Occipital lobe (tissue), 2 donors: ENCODE data around the gene H6PD. TPM values are rescaled to one million over a fixed set of nuclear protein-coding genes. Genes with fewer than 3 reads are reported as not detected.

ENCODE experiments used
- DNase-seq: peaks from one replicate; lab custom pipeline; 2025; lab: John Stamatoyannopoulos, UW
- total RNA-seq: library from RNA; depleted of rRNA; stranded (reverse); fragments of >200 nt; gene quantifications from one replicate; pipeline ENCODE4 v1.2.3, GENCODE V29; 2014

The H6PD gene
- total RNA-seq, 1 donor from 2014 or later, result 6.2 TPM

DNA sequence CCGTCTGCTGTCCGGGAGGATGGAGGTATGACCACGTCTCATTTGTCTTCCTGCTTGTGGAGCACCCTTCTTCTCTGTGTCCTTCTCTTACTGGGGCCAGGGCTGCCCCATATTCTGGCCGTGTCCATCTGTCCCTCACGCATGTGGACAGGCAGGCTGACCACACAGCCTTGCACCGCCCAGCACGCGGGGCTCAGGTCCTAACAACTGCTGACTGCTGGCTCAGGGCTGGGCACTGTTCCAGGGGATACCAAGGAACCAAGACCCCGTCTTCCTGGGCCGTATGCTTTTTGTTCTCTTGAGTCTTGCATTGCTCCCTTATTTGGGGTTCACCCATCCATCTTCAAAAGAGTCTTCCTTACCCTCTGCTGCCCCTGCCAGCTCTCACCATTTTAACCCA lies 40.6 kb downstream of the H6PD start:
- DNase-seq, result no peak

DNA sequence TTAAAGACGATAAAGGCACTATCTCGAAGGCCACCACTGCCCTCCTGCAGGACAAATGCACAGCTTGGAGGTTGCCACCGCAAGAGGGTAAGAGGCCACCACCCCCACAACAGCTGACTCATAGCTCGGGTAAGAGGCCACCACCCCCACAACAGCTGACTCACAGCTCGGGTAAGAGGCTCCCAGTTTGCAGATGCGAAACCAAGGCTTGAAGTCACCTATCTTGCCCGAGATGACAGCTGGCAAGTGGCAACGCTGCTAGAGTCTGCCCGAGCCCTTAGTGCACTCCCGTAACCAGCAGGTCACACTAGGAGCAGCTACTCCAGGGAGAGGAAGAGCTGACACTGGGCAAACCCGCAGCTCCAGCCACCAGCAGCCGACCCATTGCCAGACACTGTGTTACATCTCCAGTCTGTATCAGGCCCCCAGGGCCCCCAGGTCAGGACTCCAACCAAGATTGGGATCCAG lies 41.0 kb downstream of the H6PD start:
- DNase-seq, result no peak

GRCh38 chr1:9278116-9278515 lies 43.5 kb downstream of the H6PD start:
- no peak for DNase-seq

DNA sequence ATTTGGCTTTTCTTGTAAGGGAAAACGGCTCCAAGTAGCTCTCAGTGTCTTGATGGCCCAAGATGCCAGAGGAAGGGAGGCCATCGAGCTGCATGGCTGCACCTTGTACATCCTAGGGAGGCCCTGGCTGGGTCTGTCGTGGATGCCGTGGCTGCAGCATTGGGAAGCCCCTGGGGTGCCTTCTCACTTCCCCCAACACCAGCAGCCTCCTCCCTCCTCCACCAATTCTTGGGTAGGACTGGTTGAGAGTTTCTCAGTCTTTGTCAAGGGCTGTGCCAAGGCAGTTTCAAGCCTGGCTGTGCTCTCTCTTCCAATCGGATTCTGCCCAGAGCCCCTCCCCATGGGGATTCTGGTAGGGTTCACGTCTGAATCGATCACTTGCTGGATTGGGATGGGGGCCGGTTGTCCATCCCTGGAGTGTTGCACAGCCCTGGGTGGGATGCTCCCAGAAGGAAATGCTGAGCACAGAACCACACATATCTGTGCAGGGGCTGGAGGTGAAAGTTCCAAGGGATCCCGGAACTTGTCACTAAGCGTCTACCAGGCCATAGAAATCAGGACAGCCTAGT lies 44.1 kb downstream of the H6PD start:
- no peak for DNase-seq

- DNase-seq, result no peak
Measured at GRCh38 chr1:9279172-9279840, 44.7 kb downstream of the H6PD start.

- peak; percentile 46 for DNase-seq
Measured at GRCh38 chr1:9280015-9280860, 45.7 kb downstream of the H6PD start.

DNA sequence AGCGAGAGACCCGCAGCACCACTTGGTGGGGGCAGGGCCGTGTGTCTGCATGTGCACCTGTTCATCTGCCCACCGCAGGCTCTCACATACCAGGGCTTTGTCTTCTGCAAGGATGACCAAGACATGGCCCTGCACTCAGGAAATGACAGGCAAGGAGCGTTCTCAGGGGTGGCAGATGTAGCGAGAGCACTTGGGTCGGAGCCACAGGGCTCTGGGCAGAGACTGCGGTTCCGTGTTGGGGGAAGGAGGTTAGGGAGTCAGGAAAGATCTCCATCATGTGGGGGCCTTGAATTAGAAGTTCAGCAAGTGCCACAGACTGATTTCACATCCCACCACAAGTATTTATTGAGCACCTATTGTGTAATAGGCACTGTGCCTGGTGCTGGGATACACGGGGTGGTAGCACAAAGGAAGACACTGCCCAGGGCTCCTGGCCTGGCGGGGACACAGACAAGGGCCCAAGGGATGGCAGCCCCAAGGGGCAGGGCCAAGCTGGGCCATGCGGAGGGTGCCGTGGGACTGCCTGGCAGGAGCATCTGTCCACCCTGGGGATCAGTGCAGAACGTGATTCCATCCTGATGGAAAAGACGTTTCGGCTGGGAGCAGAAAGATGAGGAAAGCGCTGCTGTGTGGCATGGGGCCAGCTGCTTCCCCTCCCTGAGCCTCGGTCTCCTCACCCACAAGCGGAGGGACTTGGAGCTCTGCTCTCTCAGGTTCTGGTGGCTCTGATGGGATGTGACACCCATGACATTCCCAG lies 46.7 kb downstream of the H6PD start:
- DNase-seq, result no peak

DNA sequence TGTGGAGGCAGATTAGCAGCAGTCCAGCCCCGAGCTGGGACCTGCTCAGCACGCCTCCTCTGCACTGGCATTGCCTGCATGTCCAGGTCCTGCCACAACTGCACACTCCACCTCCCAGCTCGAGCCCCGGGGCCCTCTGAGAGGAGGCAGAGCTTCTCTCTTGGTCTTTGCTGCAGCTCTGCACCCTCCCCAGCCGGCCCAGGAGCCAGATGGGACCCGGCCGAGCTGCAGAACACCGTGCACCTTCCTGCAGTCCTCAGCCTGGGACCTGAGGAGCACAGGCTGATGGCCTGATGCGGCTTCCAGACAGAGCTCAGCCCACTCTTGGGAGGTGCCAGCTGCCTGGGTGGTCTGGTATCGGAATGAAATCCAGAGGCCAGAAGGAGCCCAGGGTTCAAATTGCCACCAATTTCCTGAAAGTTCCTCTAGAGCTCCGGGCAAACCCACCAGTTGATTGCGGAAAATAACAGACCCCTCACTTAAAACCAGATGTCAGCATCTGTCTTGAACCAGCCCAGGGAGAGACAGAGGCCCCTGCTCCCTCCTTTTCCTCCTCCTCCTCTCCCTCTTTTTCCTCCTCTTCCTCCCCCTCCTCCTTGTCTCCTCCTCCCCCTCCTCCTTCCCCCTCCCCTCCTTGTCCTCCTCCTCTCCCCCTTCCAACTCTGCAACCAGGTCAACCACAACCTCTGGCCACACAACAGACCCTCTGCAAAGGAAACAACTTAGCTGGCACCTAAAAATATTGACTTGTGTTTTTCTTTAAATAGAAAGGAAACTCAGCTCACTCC lies 47.5 kb downstream of the H6PD start:
- no peak for DNase-seq

- DNase-seq, result no peak
Measured at GRCh38 chr1:9282696-9282955, 48.1 kb downstream of the H6PD start.

DNA sequence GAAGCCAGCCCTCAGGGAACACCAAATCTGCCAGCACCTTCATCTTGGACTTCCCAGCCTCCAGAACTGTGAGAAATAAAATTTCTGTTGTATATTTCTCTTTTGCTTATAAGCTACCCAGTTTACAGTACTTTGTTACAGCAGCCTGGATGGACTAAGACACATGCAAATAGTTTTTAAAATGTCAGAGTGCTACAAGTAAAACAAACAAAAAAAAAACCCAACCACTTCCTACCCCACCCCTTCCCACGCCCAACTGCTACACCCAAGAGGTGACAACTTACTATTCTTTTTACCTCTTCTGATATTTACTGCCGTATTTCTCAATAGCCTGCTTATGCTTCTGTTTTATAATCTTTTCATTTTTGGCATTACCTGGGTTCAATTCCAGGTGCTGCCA lies 49.5 kb downstream of the H6PD start:
- DNase-seq, result no peak

- DNase-seq, result no peak
Measured at GRCh38 chr1:9286556-9286955, 52.0 kb downstream of the H6PD start.

GRCh38 chr1:9289090-9289534 lies 54.5 kb downstream of the H6PD start:
- no peak for DNase-seq

DNA sequence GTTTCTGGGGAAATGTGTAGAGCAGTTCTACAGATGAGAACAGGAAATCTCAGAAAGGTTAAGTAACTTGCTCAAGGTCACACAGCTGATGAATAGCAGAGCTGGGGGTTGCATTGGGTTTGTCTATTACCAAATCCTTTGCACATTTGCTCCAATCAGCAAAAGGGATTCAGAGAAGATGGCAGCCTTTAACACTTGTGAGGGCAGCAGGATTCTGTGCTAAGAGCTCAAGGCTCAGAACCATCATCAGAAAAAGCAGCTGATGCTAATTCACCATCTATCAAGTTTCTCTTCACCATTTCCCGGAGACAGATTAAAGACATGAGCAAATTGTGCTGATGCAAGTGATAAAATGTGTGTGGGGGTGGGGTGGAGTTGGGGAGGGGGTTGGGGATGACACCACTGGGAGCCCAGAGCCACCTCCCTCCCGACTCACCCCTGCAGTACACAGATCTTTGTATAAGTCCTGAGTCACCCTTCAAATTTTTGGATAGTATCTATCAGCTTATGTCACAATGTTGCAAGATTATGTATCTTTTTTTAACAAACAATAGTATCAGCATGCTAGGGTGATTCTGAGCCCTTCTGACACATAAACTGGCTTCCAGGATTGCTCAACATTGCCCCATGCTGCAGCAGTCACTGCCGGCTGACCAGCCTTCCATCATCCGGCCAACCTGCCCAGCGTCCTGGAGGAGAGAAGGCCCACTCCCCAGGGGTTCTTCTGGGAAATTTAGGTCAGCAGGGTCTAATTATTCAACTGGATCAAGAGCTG lies 55.3 kb downstream of the H6PD start:
- DNase-seq, result no peak

- DNase-seq, result no peak
Measured at GRCh38 chr1:9291914-9292360, 57.4 kb downstream of the H6PD start.

- DNase-seq, result peak; percentile 60
Measured at GRCh38 chr1:9292361-9293240, 58.0 kb downstream of the H6PD start, which contains the start of gene SPSB1. TSS of gene SPSB1 (plus strand) at chr1:9292894. CDS start at chr1:9355892, 62,998 bp downstream.

GRCh38 chr1:9293241-9293532 lies 58.6 kb downstream of the H6PD start:
- no peak for DNase-seq

DNA sequence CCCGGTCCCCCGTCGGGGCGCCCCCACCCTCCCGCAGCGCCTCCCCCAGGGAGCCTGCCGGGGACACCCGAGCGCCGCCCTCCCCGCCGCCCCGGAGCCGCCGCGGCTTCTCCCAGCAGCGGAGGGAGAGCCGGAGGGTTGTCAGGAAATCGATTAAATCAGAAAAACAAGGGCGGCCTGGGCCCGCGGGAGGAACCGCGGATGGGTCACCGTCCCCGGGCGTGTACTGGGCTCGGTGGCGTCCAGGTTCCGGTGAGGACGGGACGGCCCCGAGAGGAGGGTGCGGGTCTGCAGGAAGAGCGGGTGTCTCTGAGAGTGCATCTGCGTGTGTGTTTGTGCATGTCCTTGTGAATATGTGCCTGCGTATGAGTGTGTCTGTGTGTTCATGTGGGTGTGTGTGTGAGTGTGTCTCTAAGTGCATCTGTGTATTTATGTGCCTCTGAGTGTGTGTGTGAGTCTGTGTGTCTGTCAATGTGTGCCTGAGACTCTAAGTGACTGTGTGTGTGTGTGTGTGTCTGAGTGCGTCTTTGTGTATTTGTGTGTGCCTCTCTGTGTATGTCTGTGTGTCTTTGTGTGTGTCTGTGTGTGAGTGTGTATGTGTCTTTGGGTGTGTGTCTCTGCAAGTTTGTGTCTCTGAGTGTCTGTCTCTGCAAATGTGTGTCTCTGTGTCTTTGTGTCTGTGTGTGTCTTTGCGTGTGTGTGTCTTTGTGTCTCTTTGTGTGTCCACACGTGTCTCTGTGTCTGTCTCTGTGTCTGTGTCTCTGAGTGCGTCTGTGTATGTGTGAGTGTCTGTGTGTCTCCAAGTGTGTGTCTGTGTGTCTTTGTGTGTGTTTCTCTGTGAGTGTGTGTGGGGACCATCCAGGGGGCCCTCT lies 59.2 kb downstream of the H6PD start:
- no peak for DNase-seq

DNA sequence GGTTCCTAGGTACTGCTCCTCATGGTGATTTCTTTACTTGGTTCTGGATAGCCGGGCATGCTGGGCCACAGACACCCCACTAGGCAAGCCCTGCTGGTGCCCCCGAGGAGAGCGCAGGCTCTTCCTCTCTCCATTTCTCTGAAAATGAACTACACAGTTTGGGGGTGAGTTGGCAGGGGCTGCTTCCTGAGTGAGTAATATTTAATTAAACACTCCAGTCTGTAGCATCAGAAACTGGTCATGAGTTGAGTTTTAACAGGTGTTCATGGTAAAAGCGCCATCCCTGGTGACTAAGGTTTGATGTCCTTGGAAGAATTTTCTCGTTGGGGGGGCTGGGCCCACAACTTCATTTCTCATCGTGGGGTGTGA lies 59.8 kb downstream of the H6PD start:
- no peak for DNase-seq
